ENCODE measurements around the gene ZIC2.
"Not testable (repeated sequence)": the region's sequence is repeated elsewhere in the genome, so short reads cannot be mapped to it uniquely, and the experiment has no call there.

The ZIC2 gene

DNA sequence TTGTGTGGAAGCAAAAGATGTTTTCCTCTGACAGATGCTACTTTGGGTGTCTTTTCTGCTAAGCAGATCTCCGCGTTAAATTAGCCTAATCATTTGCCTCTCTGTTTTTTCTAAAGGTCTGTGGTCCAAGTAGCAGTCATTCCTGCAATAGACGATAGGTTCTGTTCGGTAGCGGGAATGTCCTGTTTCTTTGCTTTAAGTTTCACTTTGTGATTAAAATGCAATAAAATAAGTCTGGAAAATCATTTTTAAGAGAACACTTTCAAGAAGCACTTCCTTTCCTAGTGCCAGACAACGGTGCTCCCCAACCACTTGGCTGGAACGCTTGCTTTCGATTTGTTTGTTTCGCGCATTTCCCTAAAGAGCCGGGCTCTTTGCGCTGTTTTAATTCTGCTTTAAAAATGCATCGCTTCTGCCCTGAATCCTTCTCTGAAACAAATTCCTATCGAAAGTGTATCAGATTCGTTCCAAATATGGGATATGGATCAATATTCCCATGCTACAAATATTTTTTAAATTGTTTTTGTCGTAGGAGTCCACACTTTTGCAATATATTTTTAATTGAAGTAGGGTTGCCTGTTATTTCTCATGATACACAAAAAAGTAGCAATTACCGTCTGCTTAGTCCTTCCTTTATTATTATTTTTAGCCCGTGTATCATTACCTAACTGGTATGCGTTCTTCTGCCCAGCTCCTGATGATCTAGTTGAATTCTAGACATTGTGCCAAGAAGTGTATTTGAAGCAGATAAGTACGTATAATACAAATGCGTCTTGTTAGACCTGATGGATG lies 14.2 kb downstream of the ZIC2 start:
- in situ Hi-C loops (cut with HindIII; ENCODE audit: low sequenced_read_pairs): loop anchor here (5.0 kb wide), 1 partner anchor 33 kb away; no protein-coding TSS in a partner anchor

DNA sequence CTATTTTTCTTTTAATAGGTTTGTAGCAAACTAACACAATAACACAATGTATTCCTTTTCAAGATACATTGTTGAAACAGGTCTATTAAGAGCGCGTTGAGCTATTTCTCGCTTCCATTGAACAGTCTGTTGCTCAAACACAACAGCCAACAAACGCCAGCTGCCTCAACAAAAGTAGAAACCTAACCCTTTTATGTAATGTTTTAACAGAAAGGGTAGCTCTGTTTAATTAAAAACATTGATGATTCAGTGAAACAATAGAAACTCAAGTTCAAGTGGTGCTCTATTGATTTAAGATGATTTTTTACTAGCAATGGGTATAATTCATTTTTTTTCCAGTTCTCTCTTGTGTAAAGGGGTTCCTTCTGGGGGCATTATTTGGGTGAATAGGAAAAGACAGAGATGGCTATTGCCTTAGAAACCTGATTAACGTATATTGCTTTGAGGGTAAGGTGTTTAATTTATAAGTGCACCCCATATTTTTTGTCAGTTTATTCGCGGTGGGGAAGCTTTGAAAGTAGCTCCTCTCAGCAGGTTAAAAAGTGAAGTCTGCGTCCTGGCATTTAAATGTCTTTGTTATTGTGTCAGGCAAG lies 14.9 kb downstream of the ZIC2 start:
- in situ Hi-C loops (cut with HindIII; ENCODE audit: low sequenced_read_pairs): loop anchor here (5.0 kb wide), 1 partner anchor 34 kb away; no protein-coding TSS in a partner anchor

DNA sequence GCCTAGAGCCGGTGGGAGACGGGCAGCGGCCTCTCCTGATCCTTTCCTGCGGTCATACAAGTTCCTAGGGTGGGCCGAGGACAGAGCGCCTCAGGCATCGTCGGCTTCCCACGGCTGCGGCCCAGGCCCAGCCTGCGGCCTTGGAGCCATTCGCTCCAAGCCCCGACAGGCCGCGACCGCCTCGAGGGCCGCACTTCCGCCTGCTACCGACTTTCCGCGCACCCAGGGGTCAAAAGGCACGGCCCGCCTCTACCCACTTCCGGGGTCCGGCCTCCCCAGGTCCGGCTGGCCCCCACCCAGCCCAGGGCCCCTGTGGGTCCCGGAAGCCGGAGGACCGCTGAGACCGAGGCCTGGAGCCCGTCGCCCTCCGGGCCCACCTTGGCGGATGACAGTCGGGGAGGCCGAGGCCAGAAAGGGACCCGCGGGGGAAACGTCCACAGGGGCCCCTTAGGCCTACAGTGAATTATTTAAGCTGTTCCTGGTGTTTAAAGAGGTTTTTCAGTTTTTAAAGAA lies 16.2 kb downstream of the ZIC2 start:
- in situ Hi-C loops (cut with HindIII; ENCODE audit: low sequenced_read_pairs): loop anchor here (5.0 kb wide), 1 partner anchor 35 kb away; no protein-coding TSS in a partner anchor

DNA sequence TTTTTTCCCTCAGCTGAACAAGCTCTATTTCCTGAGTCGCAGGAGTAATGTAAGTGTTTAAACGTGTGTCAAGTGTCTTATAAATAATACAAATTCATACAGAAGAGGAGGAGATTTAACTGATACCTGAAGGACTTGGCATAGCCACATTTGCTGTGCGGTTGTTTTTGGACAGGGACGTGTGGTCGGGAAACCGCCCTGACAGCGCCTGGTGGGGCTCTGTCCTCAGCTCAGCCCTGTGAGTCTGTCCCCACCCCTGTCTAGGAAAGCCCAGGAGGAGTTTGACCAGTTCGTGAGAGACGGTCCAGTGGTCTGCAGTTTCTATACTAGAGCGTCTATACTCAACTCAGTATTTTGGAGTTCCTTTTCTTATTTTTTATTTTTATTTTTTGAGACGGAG lies 16.7 kb downstream of the ZIC2 start:
- in situ Hi-C loops (cut with HindIII; ENCODE audit: low sequenced_read_pairs): loop anchor here (5.0 kb wide), 1 partner anchor 36 kb away; no protein-coding TSS in a partner anchor

DNA sequence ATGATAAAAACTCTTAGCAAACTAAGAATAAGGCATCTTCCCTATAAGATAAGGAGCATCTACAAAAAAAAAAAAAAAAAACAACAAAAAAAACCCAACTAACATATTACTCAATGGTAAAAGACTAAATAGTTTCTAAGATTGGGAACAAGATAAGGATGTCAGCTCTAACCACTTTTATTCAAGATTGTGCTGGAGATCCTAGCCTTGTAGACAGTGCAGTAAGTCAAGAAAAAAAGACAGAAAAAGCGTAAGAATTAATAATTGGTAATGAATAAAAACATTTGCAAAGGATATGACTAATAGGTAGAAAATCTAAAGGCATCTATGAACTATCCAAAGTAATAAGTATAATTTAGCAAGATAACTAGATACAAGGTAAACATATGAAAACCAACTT lies 33.0 kb downstream of the ZIC2 start:
- in situ Hi-C loops (cut with HindIII; ENCODE audit: low sequenced_read_pairs): no loop called here

DNA sequence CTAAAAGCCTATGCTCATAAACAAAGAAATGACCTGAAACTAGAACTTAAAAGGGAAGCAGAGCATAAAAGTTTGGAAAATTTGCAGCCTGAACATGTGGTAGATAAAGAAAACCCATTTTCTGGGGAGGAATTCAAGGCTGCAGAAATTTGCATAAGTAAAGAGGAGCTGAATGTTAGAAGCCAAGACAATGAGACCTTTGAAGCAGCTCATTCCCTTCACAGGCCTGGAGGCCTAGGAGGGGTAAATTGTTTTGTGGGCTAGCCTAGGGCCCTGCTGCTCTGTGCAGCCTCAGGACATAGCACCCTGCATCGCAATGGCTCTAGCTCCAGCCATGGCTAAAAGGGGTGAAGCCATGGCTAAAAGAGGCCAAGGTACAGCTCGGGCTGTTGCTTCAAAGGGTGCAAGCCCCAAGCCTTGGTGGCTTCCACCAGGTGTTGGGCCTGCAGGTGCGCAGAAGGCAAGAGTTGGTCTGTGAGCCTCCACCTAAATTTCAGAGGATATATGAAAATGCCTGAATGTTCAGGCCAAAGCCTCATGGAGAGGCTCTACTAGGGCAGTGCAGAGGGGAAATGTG lies 38.3 kb downstream of the ZIC2 start:
- in situ Hi-C loops (cut with HindIII; ENCODE audit: low sequenced_read_pairs): no loop called here

- in situ Hi-C loops (cut with HindIII; ENCODE audit: low sequenced_read_pairs): no loop called here
These were observed 41.2 kb downstream of the ZIC2 start for GRCh38 chr13:100022798-100023197.

DNA sequence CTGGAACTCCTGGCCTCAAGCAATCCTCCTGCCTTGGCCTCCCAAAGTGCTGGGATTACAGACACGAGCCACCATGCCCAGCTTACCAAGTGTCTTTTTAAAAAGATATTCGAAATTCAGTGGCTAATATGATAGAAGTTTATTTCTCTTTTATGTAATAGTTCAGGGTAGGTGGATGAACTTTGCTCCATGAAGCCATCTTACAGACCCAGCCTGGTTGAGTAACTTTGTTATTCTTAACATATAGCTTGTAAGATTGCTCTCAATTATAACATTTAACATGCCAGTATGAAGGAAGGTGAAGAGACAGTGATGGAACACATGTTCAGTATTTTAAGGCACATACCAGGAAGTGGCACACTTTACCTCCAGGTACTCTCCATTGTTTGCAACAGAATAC lies 42.4 kb downstream of the ZIC2 start:
- in situ Hi-C loops (cut with HindIII; ENCODE audit: low sequenced_read_pairs): no loop called here

DNA sequence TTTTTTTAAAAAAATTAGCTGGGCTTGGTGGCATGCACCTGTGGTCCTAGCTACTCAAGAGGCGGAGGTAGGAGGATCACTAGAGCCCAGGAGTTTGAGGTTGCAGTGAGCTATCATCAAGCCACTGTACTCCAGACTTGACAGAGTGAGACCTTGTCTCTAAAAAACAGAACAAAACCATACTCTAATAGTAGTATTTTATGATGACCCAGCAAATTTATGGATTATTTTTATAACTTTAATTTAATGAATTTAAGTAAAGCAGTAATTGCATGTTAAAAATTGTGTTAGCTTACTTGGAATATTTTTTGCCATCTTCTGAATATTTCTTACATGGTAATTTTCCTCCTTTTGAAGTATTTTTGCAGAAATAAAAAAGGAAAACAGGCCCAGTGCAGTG lies 48.3 kb downstream of the ZIC2 start:
- in situ Hi-C loops (cut with HindIII; ENCODE audit: low sequenced_read_pairs): no loop called here

DNA sequence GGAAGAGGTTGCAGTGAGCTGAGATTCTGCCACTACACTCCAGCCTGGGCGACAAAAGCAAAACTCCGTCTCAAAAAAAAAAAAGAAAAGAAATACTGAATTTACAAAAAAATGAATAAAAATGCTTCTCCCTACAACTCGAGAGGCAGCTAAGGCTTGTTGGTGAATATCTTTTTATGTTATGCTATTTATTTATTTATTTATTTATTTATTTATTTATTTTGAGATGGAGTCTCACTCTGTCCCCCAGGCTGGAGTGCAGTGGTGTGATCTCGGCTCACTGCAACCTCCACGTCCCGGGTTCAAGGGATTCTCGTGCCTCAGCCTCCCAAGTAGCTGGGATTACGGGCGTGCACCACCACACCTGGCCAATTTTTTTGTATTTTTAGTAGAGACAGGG lies 51.1 kb downstream of the ZIC2 start:
- in situ Hi-C loops (cut with HindIII; ENCODE audit: low sequenced_read_pairs): not testable (repeated sequence)

GRCh38 chr13:100035936-100036335 lies 54.4 kb downstream of the ZIC2 start:
- in situ Hi-C loops (cut with HindIII; ENCODE audit: low sequenced_read_pairs): no loop called here
